Measurements from ENCODE around the gene PIGL.
"Not testable (repeated sequence)": the region's sequence is repeated elsewhere in the genome, so short reads cannot be mapped to it uniquely, and the experiment has no call there.

PIGL gene

DNA sequence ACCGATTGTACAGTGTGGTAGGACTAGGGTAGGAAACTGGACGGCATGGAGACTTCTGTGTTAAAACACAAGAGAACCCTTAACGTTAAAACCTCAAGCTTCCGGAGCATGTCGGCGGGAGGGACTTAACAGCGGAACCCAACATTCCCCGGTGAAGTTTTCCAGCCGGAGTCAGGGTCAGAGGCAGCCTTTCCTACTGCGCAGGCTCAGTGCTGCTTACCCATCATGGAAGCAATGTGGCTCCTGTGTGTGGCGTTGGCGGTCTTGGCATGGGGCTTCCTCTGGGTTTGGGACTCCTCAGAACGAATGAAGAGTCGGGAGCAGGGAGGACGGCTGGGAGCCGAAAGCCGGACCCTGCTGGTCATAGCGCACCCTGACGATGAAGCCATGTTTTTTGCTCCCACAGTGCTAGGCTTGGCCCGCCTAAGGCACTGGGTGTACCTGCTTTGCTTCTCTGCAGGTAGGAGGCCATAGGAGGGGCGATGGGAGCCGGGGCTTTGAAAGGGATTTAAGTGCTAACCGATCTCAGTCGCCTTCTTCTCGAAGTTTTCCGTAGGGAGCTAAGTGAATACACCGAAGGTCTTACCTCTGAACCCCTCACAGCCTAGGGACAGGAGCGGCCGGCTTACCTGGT lies at the start of gene PIGL:
PIGL (plus strand) TSS at position 209 of the 634 bp plus-strand sequence; CDS start at position 226, 17 bp downstream.
- DNase-seq (ENCODE audit: low read depth), result peak; percentile 66

DNA sequence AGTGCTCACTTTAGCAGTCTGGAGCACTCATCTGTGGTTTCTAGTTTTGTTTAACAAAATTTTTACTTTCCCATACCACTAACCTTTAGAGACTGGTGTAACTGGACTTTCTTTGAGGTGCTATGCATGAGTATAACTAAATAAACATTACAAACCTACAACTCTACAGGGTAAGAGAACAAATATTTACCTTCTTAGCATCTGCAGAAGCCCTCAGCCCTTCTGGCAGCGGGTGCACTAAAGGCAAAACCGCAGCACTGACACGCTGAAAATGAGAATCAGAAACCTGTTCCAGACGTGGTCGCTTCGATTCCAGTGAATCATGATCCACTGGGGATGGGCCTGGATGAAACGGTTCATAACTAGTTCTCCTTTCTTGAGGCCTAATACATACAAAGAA lies 45.4 kb upstream of the PIGL start:
- DNase-seq (ENCODE audit: low read depth), result no peak

DNA sequence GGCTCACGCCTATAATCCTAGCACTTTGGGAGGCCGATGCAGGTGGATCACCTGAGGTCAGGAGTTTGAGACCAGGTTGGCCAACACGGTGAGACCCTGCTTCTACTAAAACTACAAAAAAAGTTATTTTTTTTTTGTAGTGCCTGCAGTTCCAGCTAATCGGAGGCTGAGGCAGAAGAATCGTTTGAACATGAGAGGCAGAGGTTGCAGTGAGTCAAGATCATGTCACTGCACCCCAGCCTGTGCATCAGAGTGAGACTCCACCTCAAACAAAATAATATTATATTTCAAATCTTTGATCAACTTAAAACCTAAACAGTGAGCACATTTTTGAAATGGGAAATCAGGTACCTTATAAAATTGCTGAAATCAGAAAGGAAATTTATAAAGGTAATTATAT lies 38.2 kb upstream of the PIGL start:
- no peak for DNase-seq (ENCODE audit: low read depth)

DNA sequence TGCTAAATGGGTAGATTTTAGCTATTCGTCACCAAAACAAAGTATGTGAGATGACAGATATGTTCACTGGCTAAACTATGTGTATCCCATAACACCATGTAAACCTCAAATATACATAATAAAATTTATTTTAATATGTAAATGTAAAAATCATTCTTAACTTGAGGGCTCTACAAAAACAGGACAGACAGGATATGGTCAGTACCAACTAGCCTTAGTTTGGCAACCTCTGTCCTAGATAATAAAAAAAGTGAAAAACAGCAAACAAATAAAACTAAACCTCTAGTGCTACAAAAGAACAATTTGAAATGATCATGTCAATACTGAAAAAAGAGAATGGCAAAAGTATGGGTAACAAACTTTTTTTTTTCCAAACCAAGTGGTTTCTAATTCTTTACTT lies 35.4 kb upstream of the PIGL start:
- DNase-seq (ENCODE audit: low read depth), result no peak

DNA sequence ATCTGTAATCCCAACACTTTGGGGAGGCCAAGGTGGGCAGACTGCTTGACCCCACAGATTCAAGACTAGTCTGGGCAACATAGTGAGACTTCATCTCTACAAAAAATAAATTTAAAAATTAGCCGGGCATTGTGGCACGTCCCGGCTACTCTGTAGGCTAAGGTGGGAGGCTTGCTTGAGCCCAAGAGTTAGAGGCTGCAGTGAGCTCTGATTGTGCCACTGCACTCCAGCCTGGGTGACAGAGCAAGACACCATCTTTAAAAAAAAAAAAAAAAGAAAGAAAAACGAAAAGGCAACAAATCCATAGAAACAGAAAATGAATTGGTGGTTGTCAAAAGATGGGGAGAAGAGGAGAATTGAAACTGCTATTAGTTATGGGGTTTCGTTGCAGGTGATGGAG lies 29.4 kb upstream of the PIGL start:
- no peak for DNase-seq (ENCODE audit: low read depth)

DNA sequence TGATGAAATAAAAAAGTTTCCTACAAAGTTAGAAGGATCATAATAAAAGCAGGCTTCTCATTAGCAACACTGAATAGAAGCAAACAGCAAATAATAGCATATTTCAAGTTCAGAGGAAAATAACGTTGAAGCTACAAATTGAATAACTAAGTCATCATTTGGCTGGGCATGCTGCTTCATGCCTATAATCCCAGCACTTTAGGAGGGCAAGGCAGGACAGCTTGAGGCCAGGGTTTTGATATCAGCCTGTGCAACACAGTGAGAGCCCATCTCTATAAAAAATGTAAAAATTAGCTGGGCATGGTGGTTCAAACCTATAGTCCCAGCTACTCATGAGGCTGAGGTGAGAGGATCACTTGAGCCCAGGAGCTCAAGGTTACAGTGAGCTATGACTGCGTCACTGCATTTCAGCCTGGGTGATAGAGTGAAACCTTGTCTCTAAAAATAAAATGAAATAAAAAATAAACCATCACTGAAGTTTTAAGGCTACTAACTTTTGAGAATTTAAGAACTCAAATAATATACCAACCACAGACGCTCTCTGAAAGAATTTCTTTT lies 27.1 kb upstream of the PIGL start:
- no peak for DNase-seq (ENCODE audit: low read depth)

DNA sequence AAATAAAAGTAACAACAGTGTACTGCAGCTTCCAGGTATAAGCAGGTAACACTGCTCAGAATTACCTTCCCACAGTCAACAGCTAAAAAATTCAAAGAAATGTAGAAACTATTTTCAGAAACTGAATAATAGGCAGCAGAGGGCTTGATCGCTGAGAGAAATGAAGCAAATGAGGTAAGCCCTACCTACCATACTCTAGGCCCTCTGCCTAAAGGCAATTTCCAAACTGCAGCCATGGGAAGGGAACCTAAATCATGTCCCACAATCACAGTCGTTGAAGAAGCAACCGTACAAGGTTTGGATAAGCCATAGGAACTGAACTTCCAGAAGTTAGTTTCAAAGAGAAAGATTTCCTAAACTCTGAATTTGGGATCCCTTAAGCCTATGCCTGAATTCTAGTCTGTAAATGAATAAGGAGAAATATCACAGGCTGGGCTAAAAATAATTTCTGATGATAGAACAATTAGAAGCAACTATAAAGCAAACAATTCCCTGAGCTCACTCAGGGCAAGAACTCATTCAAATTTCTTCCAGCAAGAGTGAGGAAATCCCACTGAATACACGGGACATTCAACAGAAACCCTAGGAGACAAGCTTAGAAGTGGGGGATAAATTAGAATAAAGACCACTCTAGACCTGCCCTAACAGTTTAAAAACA lies 26.2 kb upstream of the PIGL start:
- DNase-seq (ENCODE audit: low read depth), result no peak

DNA sequence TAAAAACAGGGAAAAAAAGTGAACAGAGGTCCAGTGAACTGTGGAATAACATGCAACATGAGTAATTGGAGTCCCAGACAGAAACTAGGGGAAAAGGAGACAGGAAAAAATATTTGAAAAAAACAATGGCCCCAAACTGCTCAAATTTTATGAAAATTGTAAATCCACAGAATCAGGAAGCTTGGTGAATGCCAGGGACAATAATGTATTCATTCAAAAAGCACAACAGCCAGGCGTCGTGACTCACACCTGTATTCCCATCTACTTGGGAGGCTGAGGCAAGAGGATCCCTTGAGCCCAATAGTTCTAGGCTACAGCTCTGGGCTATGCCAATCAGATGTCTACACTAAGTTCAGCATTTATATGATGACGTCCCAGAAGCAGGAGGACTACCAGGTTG lies 25.4 kb upstream of the PIGL start:
- DNase-seq (ENCODE audit: low read depth), result no peak

DNA sequence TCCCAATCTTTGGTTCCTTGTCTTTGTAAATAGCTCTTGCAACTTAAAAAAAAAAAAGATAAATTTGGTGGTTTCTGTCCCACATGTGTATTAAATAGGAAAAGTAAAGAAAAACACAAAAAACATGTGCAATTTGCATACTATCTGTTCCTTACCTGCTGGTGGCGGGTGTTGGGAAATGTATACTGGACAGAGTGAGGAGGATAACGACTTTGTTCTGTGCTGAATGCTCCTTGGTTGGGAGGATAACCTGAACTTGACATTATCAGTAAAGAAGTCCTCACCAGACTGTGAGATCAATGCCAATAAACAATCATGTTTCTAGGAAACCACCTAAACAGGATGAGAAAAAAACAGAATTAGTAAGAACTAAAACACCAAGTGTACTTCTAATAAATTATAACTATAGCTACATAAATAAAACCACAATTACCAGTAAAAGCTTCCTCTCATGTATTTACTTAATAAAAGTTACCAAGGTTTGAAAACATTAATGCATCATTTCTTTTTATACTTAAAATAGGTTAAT lies 22.6 kb upstream of the PIGL start:
- DNase-seq (ENCODE audit: low read depth), result not testable (repeated sequence)

DNA sequence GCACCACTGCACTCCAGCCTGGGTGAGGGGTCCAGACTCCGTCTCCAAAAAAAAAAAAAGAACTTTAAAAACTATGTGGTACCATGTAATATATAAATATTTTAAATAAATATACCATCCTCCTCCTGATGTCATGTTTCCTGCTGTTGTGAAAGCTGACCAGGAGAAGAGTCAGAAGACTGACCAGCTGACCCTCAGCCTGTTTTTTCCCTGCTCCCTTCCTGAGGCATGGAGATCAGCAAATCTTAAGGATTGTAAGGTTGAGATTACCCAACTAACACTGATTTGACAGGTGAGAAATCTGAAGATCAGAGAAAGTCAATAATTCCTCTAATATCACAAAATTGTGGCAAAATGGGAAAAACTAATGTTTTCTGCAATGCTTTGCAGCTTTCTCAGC lies 19.7 kb upstream of the PIGL start:
- DNase-seq (ENCODE audit: low read depth), result no peak

DNA sequence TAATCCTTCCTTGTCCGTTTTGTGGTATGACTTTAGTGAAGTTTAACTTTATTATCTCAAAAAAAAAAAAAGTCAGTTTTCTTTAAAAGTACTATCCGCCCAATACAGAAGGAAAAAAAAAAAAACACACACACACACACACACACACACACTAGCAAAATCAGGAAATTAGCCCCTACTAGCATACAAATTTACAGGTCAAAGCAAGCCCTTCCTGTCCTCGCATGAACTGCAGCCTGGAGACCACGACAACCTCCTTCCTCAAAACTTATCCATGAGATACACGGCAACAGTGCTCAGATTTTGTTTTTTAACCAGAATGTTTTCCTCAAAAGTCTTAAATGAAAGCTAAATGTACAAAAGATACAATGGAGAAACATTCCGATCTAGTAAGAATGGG lies 17.9 kb upstream of the PIGL start:
- no peak for DNase-seq (ENCODE audit: low read depth)

DNA sequence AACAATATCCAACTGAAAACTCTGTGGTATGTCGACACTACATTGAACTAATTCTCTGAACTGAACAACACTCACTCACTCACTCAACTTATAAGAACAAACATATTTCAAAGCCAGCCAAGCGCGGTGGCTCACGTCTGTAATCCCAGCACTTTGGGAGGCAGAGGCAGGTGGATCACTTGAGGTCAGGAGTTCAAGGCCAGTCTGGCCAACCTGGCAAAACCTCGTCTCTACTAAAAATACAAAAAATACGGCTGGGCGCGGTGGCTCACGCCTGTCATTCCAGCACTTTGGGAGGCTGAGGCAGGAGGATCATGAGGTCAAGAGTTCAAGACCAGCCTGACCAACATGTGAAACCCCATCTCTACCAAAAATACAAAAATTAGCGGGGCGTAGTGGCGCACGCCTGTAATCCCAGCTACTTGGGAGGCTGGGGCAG lies 15.3 kb upstream of the PIGL start:
- DNase-seq (ENCODE audit: low read depth), result not testable (repeated sequence)

DNA sequence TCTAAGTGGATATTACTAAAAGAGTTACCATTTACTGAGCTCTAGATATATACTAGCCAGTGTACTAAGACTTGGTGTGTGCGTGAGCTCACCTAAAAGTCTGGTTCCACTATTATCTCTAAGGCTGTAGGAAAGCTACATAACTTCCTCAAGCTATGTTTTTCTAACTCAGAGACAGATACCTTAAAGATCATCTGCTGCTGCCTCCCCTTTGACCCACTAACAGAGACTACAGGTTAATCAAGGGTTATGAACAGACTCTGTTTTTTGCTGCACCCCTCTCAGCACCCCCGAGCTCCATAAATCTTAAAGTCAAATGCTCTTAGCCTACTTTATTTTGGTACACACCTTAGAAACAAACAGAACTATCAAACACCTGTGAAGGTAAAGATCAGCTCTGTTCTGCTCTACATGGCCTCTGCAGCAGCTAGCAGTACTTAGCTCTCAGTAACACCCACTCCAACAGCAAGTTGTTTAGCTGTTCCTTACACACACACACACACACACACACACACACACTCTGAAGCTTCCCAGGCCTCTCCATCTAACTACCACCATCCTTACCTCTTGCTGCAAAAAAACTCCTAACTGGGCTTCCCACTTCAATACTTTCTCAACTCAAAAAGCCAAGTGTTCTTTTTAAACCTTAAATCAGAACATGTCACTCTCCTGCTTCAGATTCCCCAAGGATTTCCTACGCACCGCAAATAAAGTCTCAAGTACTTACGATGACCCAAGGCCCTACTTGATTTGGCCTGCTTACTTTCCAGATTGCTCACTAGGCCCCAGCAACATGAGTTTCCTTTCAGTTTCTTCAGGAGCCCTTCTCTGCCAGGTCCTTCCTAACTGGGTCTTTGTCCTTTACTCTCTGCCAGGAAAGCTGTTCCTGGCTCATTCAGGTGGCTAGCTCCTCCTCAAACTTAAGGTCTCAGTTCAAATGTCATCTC lies 14.2 kb upstream of the PIGL start:
- not testable (repeated sequence) for DNase-seq (ENCODE audit: low read depth)

DNA sequence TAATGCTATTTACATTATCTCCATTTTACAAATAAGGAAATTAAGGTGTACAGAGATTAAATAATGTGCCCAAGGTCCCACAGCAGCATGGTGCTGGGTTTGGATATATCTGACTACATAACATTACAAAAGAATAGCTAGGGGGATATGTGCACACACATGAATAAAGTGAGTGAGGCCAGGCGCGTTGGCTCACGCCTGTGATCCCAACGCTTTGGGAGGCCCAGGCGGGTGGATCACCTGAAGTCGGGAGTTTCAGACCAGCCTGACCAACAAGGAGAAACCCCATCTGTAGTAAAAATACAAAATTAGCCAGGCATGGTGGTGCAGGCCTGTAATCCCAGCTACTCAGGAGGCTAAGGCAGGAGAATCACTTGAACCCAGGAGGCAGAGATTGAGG lies 12.2 kb upstream of the PIGL start:
- DNase-seq (ENCODE audit: low read depth), result not testable (repeated sequence)

DNA sequence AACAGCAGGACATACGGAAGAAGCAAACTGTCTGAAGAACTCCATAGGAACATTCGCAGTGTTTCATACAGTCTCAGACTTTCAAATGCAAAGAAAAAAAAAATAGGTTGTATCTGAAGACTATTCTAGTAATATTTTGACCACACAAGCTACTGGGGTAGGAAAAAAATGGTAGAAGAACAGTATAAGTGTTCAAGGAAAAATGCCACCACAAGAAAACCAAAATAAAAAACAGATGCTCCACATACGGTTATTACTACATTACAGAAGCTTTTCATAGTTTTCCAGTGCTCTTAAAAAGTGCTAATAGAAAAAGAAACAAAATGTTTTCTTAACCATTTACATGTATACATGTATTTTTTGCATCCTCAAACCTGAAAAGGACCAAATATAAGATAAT lies 5.4 kb upstream of the PIGL start:
- DNase-seq (ENCODE audit: low read depth), result no peak

DNA sequence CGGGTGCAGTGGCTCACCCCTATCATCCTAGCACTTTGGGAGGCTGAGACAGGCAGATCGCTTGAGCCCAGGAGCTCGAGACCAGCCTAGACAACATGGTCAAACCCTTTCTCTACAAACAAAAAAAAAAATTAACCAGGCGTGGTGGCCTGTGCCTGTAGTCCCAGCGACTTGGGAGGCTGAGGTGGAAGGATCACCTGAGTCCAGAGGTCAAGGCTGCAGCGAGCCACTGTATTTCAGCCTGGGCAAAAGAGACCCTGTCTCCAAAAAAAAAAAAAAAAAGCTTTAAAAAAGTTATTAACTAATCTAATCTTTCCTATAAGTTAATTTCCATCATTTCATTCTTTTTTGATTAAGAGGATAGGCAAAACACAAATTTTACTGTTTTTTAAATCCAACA lies 4.2 kb upstream of the PIGL start:
- DNase-seq (ENCODE audit: low read depth), result no peak

DNA sequence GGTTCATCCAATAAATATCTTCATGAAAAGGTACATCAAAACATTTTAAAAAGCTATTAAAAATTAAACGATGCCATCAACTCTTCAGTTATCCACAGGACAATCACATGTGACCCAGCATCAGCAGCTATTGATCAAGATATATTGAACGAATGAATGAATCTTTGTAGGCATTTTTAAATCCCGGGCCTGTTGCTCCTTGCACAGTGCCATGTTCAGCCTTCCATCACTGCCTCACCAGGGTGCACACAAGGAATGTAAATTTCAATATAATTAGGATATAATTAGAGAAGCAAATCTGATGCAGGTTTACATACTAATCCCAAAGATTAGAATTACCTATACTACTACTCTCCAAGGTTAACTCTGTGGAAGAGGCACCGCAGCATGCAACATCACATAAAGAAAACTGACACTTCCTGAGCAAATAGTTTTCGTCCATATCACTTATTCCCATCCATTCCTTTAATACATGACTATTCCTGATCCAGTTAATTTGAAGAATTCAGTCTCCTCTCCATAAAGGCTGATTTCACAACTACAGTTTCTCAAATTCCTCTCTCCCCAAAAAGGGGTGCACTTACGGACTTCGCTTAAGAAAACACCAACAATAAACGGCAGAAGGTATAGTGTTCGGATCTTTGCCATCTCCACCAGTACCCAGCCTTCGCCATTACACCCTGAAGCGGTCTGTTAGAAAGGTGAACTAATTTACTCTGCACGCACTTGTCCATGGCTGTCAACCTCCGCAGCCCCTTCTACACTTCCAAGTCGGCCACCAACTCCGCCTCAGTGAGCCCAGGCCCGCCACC lies 2.6 kb upstream of the PIGL start:
- no peak for DNase-seq (ENCODE audit: low read depth)

DNA sequence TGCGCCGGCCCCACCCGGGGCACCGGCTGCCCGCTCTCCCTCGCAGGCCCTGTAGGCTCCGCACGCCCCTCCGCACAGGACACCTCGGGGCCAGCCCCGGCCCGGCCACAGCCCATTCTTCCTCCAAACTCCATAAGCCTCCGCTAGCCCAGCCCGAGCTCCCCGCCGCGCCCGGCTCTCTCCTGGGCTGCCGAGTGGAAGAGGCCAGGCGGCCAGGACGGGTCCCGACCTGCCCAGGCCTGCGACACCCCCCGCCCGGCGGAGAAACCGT lies 2.1 kb upstream of the PIGL start:
- no peak for DNase-seq (ENCODE audit: low read depth)

DNA sequence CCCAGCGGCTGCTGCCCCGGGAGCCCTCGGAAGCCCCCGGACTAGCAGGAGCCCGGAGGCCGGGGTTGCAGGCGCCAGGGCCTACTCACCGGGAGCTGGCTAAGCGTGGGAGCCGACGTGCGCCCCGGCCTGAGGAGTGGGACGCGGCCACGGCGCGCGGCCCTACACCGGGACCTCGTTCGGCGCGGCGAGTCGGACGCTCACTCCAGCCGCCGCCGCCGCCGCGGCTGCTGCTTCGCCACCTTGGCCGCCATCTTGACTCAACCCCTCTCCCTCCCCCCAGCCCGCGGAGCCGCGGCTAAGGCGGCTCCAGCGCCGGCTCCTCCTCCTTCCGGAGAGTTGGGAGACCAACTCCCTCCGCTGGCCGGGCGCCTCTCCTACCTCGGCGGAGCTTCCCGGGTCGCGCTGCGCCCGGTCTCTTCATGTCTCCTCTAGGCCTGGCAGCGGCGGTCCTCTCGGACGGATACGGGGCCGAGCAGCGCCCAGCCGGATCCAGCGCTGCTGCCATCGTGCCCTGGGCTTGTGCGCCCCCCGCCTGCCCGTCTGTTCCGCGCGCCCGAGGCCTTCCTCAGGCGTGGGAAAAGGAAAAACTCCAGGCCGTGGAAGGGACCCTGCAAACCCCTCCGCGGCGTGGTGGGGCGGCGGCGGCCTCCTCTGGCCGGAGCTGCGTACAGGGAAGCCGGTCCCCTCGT lies 1.6 kb upstream of the PIGL start, which contains the start of gene NCOR1:
NCOR1 (minus strand) TSS at position 262 of the 692 bp plus-strand sequence. CDS start 20,965 bp downstream, outside the sequence.
- peak; percentile 64 for DNase-seq (ENCODE audit: low read depth)

DNA sequence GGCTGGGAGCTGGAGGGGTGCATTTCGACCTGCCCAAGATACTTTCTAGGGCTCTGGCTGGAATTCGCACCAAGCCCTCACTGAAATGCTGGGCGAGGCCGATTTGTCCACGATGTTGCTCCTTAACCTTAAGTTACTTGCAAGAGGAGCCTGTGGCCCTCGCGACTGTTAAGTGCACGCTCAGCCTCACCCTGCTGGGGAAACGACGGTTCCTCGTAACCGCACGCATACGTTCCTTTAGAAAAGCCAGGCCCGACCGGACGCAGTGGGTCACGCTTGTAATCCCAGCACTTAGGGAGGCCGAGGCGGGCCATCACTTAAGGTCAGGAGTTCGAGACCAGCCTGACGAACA lies 1.1 kb upstream of the PIGL start:
- no peak for DNase-seq (ENCODE audit: low read depth)

Measured in HS-5 (cell line).